ENCODE measurements around the gene DCTN2. TPM values are rescaled to one million over a fixed set of nuclear protein-coding genes. Genes with fewer than 3 reads are reported as not detected.
"Not testable (repeated sequence)": the region's sequence is repeated elsewhere in the genome, so short reads cannot be mapped to it uniquely, and the experiment has no call there.

The DCTN2 gene
- total RNA-seq, 1 donor from 2014 or later = 116 TPM

DNA sequence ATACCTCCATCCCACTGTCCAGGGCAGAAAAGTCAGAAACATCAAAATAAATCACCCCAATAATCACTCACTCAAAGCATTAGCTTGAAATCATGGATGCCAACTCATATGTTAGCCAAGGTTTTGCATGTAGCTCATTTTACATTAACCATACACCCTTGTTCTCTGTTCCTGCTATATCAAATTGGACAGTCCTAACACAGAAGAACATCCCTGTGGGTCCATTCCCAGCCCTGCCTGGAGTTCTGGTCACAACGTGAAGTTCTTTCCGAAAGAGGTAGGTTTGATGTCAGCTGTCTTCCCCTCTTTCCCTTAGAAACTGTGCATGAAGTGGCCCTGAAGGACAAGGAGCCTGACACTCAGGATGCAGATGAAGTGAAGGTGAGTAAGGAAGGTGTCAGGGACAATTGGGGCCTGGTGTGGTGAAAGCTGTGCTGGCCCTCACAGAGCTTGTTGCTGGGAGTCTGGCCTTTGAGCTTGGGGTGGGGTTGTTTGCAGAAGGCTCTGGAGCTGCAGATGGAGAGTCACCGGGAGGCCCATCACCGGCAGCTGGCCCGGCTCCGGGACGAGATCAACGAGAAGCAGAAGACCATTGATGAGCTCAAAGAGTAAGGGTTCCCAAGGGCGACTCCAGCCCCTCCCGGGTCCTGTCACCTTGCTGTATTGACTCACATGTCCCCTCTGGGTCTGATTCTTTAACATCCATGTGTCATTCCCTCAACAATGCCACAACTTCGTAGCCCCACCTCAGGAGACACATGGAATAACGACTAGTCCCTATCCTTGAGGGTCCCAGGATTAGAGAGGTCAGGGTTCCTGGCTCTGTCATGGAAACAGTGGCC lies 29.0 kb upstream of the DCTN2 start:
- peaks cover 20 to 26% of the 10 kb centered on the region in 2 donors for H3K36me3 ChIP-seq
- H3K4me3 ChIP-seq = no peak overlapping the region
- intact Hi-C loops (cut with DNase I) = no loop called here
- TF ChIP-seq CTCF (IDR thresholded peaks at IDR 0.05) = no peak
- no peaks in the 10 kb centered on the region for H3K27me3 ChIP-seq
- no peaks in the 10 kb centered on the region for H3K4me1 ChIP-seq
- no peak for DNase-seq (ENCODE audit: low spot score in 2 of 2)
- no peaks in the 10 kb centered on the region for H3K9me3 ChIP-seq
- H3K27ac ChIP-seq = no peak overlapping the region

GRCh38 chr12:57574795-57575194 lies 27.8 kb upstream of the DCTN2 start:
- intact Hi-C loops (cut with DNase I) = no loop called here
- Histone ChIP-seq H3K27ac (no peak overlapping the region), H3K4me1 (no peaks in the 10 kb centered on the region), H3K36me3 (peaks cover 20 to 35% of the 10 kb centered on the region in 2 donors), H3K4me3 (no peak overlapping the region), H3K27me3 (no peaks in the 10 kb centered on the region), H3K9me3 (no peaks in the 10 kb centered on the region)
- no peak for TF ChIP-seq CTCF (IDR thresholded peaks at IDR 0.05)
- no peak for DNase-seq (ENCODE audit: low spot score in 2 of 2)

- H3K27ac ChIP-seq = no peak overlapping the region
- no peak for TF ChIP-seq CTCF (IDR thresholded peaks at IDR 0.05)
- peaks cover 20 to 40% of the 10 kb centered on the region in 2 donors for H3K36me3 ChIP-seq
- intact Hi-C loops (cut with DNase I) = no loop called here
- no peaks in the 10 kb centered on the region for H3K27me3 ChIP-seq
- H3K4me1 ChIP-seq = no peaks in the 10 kb centered on the region
- DNase-seq (ENCODE audit: low spot score in 2 of 2) = no peak
- H3K9me3 ChIP-seq = no peaks in the 10 kb centered on the region
- no peak overlapping the region for H3K4me3 ChIP-seq
These were observed 25.2 kb upstream of the DCTN2 start for GRCh38 chr12:57571926-57572762.

- intact Hi-C loops (cut with DNase I); H3K4me1 ChIP-seq; H3K27ac ChIP-seq; H3K9me3 ChIP-seq; H3K4me3 ChIP-seq; H3K27me3 ChIP-seq; DNase-seq (ENCODE audit: low spot score in 2 of 2): not testable (repeated sequence)
- H3K36me3 ChIP-seq = peaks cover 14 to 31% of the 10 kb centered on the region in 2 donors
These were observed 23.4 kb upstream of the DCTN2 start for GRCh38 chr12:57570438-57570837.

- Histone ChIP-seq H3K4me1 (no peaks in the 10 kb centered on the region), H3K9me3 (no peaks in the 10 kb centered on the region), H3K27ac (no peak overlapping the region), H3K4me3 (no peak overlapping the region), H3K36me3 (peaks cover 14 to 28% of the 10 kb centered on the region in 2 donors), H3K27me3 (no peaks in the 10 kb centered on the region)
- intact Hi-C loops (cut with DNase I) = no loop called here
- TF ChIP-seq CTCF (IDR thresholded peaks at IDR 0.05) = no peak
- DNase-seq (ENCODE audit: low spot score in 2 of 2) = no peak
These were observed 22.9 kb upstream of the DCTN2 start for GRCh38 chr12:57569858-57570257.

DNA sequence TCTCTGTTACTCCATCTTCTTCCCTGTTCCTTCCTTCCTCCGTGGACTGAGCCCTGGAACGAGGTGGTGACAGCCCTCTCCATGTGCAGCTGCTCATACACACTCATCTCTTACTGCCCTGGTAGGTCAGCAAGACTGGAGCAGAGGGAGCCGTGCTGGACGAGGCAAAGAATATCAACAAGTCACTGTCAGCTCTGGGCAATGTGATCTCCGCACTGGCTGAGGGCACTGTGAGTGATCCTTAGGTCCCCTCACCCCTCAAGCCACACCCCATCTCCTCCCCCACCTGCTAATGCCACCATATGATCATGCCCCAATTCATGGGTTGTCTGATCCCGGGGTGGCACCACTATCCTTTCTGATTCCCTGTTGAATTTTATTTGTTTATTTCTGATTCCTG lies 21.8 kb upstream of the DCTN2 start:
- Histone ChIP-seq H3K36me3 (peaks cover 17 to 33% of the 10 kb centered on the region in 2 donors), H3K4me3 (no peak overlapping the region), H3K27me3 (no peaks in the 10 kb centered on the region), H3K27ac (no peak overlapping the region), H3K9me3 (no peaks in the 10 kb centered on the region), H3K4me1 (no peaks in the 10 kb centered on the region)
- intact Hi-C loops (cut with DNase I) = no loop called here
- DNase-seq (ENCODE audit: low spot score in 2 of 2) = no peak
- TF ChIP-seq CTCF (IDR thresholded peaks at IDR 0.05) = no peak
